HUDEP-2 (cell line): ENCODE data around the gene COMMD7.
"Not testable (repeated sequence)": the region's sequence is repeated elsewhere in the genome, so short reads cannot be mapped to it uniquely, and the experiment has no call there.

Experiments
- DNase-seq, 76 experiments: peaks; one replicate each; lab custom pipeline; 2025; ENCODE audit not compliant: unreplicated experiment in 76 of 76; lab: John Stamatoyannopoulos, UW

COMMD7 gene

DNA sequence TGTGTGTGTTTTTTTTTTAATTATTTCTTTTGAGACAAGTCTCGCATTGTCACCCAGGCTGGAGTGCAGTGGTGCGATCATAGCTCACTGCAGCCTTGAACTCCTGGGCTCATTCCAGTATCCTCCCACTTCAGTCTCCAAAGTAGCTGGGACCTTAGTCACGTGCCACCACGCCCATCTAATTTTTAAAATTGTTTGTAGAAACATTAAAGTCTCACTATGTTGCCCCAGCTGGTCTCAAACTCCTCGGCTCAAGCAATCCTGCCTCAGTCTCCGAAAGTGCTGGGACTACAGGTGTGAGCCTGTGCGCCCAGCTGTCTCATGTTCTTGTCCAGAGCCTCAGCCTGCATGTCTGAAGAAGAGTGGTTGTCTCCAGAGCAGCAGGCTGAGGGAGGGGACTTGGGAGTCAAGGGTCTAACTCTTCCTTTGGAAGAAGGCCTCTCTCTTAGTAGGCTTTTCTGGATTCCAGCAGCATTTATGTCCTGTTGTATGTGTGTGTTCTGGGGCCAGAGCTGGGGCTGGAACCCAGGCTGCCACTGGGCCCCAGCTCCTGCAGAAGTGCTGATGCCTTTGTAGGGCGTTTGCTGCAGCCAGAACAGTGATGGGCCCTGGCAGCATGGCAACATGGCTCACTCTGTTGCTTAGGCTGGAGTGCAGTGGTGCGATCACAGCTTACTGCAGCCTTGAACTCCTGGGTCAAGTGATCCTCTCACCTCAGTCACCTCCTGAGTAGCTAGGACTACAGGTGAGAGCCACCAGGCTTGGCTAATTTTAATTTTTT lies 24.3 kb upstream of the COMMD7 start:
- DNase-seq = no peak

DNA sequence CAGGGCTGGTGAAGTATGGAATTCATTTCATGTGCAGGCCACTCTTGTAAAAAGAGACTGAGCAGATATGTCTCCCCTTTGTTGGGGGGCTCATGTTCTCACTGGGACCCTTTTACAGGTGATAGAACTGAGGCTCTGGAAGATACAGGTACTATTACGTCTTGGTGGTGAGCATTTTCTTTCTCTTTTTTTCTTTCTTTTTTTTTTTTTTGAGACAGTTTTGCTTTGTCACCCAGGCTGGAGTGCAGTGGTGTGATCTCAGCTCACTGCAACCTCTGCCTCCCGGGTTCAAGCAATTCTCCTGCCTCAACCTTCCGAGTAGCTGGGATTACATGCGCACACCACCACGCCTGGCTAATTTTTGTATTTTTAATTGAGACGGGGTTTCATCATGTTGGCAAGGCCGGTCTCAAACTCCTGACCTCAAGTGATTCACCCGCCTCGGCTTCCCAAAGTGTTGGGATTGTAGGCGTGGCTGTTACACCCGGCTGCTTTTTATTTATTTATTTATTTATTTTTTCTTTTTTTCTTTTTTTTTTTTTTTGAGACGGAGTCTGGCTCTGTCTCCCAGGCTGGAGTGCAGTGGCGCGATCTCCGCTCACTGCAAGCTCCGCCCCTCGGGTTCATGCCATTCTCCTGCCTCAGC lies 22.1 kb upstream of the COMMD7 start:
- not testable (repeated sequence) for DNase-seq

DNA sequence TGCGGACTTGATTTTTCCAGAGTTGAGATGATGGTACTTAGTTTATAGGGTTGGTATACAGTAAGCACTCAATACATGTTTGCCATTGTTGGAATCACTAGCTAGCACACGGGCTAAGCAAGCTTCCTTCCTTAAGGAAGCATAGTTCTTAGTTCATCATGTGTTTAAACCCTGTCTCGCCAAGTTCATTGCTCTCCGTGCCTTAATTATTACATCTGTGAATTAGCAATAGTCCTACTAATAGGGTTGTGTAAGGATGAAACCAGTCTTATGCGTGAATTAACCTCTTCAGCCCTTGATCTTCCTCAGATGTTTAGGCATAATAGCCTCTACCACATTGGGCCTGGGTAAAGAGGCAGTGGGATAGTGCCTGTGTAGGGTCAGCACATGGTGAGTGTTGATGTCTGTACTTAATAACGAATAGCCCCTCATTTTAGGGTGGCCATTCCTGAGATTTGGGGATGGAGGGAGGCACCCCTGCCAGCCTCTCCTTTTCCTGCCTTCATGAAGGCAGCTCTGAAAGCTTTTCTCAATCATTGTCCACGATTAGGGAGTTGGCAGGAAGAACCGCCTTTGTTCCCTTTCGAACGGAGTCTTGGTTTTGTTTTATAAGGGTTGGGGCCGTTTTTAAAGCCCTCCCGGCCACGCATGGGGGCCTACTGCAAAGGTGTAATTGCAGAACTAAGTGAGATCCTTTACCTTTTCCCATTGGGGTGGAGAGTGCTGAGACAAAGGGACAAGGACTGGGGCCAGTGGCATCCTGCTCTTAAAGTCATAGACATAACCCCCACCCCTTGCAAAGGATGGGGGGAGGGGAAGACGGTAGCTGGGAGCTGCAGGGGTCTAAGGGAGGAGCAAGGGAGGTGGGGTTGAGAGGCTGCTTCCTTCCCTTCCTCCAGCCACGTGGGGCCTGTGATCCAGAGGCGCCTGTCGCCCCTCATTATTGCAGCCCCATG lies 21.0 kb upstream of the COMMD7 start:
- DNase-seq = no peak

DNA sequence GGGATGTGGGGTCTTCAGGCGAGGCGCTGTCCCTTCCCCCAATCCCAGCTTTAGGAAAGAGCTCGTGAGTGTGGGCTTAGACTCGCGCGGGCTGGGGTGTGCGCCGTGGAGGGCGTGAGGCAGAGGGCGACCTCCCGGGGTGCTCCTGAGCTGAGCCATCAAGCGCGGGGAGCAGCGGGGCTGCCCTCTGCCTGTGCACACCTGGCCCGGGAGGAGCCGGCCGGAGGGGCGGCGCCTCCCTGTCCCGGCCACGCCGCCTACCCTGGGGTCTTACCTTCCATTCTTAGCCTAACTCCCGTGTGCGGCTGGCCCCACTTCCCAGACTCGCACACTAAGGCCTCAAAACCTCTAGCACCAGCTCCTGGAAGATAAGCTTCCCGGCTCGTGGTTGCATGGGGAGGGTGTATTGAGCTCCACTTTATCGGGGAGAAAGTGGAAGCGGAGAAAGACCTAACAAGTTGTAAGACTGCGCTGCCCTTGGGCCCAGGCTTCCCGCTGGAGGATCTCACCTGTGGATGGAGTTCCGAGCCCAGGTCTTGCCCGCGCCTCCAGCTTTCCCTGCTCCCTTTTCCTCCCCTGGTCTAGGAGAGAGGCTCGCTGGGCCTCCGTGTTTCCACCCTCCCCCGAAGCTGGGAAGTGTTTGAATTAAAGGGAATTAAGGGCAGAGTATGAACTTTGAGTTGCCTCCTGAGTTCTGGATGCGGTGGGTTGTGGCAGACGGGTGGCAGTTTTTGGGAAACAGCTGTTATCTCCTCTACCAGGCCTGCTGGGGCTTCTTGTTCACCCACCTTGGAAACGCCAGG lies 20.1 kb upstream of the COMMD7 start:
- no peak for DNase-seq

DNA sequence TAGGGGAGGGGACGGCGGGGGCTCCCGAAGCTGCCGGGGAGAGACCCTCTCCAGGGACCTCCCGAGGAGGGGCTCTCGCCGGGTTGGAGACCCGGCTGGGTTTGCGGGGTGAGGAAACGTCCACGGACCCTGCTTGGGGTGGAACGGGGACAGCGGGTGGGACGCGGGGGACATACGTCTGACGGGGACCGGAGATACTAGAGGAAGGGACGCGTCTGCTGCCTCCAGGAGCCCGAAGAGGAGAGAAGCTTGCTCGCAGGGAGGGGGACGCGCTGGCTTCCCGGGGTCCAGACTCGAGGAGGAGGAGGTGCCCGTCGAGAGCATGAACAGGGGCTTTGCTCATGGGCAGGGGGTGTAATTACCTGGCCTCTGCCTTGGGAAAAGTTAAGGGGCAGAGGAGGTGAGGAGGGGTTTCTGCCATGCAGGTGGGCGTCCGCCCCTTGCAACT lies 19.5 kb upstream of the COMMD7 start:
- DNase-seq = no peak

DNA sequence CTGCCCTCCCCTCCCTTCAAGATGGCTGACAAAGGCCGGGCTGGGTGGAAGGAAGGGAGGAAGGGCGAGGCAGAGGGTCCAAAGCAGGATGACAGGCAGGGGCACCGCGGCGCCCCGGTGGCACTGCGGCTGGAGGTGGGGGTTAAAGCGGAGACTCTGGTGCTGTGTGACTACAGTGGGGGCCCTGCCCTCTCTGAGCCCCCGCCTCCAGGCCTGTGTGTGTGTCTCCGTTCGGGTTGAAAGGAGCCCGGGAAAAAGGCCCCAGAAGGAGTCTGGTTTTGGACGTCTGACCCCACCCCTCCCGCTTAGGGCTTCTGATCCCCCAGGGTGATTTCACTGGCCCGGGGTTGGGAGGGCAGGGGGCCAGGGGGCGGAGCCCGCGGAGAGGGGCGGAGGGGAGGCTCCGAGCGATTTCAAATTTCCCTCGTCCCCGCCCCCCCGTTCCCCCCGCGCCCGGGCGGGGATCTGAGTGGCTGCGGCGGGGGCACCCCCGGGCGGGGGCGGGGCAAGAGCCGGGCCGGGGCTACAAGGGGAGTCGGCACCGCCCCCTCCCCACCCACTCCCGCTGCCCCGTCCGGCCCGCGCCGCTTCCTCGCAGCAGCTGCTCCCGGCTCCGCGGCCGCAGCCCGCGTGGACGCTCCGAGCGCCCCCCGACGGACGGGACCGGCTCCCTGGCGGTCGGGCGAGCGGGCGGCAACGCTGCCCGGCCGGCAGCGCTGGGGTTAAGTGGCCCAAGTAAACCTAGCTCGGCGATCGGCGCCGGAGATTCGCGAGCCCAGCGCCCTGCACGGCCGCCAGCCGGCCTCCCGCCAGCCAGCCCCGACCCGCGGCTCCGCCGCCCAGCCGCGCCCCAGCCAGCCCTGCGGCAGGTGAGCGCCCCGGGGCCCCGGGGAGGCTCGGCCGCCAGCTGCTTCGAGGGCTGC lies 18.8 kb upstream of the COMMD7 start, which contains the start of gene DNMT3B:
TSS of gene DNMT3B (plus strand) at position 555 of the 923 bp plus-strand sequence. CDS start 17,939 bp downstream, outside the sequence.
- DNase-seq = peak in 44 of 76 experiments; percentile 1 to 70 (median 48)

DNA sequence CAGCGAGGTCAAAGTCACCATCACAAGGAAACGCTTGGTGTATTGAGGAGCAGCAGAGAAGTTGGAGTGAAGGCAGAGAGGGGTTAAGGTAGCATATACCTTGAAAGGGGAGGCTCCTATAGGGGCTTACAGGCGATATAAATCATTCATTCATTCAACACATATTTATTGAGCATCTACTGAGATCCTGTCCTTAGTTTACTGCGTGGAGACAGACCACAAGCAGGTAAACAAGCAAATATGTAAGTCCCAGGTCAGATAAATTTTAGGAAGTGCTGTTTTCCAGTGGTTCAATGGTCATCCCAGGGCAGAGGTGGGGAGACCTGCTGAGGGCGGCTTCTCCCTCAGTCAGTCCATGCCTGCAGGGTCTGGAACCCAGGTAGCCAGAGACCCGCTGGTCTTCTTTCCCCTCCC lies 18.2 kb upstream of the COMMD7 start:
- no peak for DNase-seq

DNA sequence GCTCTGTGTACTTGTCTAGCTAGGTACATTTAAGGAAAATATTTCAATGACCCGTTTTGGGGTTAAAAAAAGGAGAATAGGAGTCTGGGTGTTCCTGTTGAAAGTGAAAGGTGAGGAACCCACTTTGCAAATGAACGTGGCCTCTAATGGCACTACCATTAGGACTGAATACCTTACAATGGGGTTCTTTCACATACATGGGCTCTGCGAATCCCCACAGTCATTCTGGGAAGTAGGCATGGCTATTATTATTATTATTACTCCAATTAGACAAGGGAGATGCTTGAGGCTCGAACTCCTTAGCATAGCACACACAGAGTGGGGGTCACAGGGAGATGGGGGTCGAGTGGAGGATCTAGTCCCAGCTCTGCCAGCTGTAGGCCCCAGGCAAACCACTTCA lies 12.9 kb upstream of the COMMD7 start:
- DNase-seq = no peak

DNA sequence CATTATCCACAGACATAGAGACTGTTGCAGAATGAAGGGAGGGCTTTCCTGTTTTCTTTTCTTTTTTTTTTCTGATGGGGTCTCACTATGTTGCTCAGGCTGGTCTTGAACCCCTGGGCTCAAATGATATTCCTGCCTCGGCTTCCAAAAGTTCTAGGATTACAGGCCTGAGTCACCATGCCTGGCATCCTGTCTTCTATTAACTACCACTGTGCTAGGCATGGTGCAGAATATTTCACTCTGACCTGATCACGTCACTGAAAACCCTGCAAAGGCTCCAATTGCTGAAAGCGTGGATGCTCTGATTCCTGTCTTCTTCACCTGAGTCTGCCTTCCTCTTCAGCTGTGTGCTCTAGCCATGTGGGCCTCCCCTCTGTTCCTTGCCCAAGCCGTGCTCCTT lies 10.5 kb upstream of the COMMD7 start:
- DNase-seq = no peak

DNA sequence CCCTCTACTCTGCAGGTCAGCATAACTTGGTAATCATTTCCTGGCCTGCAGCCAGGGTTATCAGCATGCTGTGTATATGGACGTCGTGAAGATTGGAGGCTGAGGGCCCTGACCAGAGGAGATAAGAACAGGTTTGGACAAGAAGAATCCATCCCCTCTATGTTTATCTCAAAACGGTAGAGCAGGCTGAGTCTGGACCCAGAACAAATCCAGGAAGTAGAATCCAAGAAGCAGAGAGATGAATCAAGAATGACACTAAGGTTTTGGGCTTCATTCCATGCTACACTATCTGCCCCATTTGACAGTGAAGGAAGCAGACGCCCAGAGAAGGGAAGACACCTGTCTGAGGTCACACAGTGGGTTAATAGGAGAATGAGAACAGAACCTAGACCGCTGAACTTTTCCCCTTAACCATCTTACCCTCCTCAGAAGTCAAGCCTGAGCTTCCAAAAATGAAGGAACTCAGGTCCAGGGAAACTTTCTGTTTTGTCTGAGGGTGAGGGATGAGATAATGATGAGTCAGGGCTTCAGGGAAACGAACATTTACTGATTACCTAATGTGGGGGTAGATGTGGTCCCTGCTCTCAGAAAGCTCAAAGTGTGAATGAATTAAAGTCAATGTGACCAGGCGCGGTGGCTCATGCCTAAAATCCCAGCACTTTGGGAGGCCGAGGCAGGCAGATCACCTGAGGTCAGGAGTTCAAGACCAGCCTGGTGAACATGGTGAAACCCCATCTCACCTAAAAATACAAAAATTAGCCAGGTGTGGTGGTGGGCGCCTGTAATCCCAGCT lies 9.4 kb upstream of the COMMD7 start:
- DNase-seq = peak in 72 of 76 experiments; percentile 22 to 90 (median 62)

DNA sequence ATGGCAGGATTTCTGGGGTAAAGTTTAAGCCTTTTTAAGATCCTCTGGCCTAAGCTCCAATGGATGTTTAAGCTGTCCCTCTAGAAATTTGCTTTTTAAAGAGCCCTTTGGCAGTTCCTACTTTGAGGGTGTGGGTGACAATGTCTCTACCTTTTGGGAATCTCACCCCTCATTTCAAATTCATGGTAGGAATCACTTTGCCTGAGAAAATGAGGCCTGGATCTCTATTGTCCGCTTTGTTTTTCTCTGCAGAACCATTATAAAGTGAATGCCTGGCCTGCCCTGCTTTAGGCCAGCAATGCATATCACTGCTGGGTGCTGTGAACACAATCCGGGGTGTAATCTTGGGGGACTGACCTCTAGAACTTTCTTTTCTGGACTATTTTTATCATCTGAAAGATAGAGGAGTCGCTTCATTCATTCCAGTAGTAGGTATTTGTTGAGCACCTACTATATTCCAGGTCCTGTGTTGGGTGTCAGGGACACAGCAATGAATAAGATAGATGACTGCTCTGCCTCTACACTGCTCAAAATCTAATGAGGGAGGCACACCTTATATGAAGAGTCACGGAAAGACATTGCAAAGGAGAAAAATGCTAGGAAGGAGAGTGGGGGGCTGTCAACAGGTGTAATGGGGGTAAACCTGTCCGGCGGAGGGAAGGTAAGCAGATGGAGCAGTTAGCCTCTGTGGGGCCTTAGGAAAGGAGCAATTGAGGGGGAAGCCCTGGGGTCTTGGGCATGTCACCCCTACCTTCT lies 8.6 kb upstream of the COMMD7 start:
- DNase-seq = no peak

DNA sequence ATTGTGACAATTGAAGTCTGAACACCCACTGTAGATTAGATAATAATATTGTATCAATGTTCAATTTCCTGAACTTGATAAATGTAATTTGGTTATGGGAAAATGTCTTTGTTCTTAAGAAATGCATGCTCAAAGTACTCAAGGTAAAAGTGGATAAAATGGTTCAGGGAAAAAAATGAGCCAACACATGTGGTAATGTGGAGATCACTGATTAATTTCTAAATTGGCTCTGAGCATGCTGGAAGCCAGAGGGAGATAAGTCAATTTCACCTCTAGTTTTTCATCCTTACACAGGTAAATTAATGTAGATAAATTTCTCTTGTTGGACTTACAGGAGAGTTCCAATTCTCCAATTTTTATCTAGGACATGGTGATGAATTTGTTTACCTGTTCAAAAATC lies 8.0 kb upstream of the COMMD7 start:
- peak in 1 of 76 experiments; percentile 11 for DNase-seq

DNA sequence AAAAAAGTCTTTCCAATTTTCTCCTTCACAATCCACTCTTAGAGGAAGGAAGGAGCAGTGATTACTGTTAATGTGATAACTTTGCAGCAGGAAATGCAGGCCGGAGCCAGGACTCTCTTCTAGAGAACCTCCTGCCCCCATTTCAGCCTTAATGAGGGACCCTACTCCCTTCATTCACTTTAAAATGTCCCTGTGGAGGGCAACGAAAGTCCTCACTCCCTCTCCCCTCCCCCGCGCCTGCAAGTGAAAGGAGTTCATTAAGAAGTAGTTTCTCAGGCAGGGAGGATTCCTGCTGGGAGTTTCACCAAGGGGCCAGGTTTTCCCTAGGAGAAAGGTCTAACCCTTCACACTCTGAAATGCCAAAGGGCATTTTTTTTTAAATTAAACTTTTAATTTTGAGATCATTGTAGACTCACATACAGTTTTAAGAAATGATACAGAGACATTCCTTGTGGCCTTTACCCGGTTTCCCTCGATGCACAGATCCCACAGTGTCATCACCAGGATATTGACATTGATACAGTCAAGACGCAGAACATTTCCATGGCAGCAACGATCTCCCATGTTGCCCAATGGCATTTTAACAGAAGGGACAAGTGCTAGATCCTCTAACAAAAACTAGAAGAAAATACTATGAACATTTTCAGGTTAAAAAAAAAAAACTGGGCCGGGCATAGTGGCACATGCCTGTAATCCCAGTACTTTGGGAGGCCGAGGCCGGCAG lies 6.8 kb upstream of the COMMD7 start:
- DNase-seq = no peak

DNA sequence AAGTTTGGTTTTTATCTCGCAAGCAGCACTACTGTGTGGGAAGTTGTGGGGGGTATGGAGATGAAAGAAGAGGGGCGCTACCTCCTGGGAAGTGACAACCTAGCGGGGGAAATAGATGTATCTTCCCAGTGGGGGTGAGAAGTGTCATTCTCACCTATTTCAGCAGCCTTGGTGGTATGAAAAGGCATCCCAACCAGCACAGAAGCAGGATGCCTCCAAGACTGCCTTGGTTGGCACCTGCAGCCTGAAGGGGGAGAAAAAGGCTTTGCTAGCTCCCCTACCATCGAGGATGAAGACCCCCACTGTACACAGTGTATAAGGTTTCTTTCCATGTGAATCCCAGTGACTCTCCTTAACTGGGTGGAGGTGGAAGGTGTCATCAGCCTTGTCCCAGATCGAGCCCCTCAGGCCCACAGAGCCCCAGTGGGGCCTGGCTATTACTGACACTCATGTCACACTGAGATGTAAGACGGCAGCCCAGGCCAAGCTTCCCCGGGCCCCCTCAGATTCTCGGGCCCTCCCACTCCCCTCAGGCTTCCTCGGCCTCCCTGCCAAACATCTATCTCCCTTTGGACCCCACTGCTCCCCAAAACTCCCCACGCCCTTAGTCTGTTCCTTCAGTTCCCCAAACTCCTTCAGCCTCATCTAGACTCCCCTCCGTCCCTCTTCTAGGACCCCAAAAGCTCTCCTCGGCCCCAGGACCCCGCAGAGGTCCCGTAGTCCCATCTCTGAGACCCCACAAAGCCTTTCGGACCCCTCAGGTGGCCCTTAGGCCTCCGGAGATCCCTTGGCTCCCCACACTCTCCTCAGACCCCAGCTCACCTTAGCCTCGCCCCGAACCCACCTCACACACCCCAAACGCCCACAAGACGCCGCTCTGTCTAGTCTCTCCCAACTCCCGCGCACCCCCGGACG lies 688 bp downstream of the COMMD7 start:
- DNase-seq = no peak

DNA sequence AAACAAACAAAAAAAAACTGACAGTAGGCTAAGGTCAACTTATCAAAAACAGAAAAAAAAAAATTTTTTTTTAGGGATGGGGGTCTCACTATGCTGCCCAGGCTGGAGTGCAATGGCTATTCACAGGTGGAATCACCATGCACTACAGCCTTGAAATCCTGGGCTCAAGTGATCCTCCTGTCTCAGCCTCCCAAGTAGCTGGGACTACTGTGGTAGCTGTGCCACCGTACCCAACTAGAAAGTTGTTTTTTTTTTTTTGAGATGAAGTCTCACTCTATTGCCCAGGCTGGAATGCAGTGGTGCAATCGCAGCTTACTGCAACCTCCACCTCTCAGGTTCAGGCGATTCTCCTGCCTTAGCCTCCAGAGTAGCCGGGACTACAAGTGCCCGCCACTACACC lies 2.1 kb downstream of the COMMD7 start:
- no peak for DNase-seq
